ENCODE data around the gene ARHGAP12.

ARHGAP12 gene

GRCh38 chr10:31956200-31956946 lies 27.7 kb upstream of the ARHGAP12 start (continued):
- TF ChIP-seq, protein P1, sequence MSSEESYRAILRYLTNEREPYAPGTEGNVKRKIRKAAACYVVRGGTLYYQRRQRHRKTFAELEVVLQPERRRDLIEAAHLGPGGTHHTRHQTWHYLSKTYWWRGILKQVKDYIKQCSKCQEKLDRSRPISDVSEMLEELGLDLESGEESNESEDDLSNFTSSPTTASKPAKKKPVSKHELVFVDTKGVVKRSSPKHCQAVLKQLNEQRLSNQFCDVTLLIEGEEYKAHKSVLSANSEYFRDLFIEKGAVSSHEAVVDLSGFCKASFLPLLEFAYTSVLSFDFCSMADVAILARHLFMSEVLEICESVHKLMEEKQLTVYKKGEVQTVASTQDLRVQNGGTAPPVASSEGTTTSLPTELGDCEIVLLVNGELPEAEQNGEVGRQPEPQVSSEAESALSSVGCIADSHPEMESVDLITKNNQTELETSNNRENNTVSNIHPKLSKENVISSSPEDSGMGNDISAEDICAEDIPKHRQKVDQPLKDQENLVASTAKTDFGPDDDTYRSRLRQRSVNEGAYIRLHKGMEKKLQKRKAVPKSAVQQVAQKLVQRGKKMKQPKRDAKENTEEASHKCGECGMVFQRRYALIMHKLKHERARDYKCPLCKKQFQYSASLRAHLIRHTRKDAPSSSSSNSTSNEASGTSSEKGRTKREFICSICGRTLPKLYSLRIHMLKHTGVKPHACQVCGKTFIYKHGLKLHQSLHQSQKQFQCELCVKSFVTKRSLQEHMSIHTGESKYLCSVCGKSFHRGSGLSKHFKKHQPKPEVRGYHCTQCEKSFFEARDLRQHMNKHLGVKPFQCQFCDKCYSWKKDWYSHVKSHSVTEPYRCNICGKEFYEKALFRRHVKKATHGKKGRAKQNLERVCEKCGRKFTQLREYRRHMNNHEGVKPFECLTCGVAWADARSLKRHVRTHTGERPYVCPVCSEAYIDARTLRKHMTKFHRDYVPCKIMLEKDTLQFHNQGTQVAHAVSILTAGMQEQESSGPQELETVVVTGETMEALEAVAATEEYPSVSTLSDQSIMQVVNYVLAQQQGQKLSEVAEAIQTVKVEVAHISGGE (tag by site-specific recombination; conservative IDR thresholded peaks at IDR 0.05; ENCODE audit: low read depth): no peak
- no peak for TF ChIP-seq ZFP37 (tag by site-specific recombination; IDR thresholded peaks at IDR 0.05)
- TF ChIP-seq, protein P2, sequence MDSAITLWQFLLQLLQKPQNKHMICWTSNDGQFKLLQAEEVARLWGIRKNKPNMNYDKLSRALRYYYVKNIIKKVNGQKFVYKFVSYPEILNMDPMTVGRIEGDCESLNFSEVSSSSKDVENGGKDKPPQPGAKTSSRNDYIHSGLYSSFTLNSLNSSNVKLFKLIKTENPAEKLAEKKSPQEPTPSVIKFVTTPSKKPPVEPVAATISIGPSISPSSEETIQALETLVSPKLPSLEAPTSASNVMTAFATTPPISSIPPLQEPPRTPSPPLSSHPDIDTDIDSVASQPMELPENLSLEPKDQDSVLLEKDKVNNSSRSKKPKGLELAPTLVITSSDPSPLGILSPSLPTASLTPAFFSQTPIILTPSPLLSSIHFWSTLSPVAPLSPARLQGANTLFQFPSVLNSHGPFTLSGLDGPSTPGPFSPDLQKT (IDR thresholded peaks at IDR 0.05; ENCODE audit: borderline replicate concordance, low read depth, low read length): no peak
- TF ChIP-seq TRIM28 (IDR thresholded peaks at IDR 0.05; ENCODE audit: borderline replicate concordance, low read length): no peak
- TF ChIP-seq ZNF24 (tag by site-specific recombination; IDR thresholded peaks at IDR 0.05): no peak
- TF ChIP-seq ZNF366 (tag by site-specific recombination; conservative IDR thresholded peaks at IDR 0.05): no peak
- no peak for TF ChIP-seq ZNF600 (tag by site-specific recombination; IDR thresholded peaks at IDR 0.05)
- no peak for TF ChIP-seq SCRT1 (tag by site-specific recombination; IDR thresholded peaks at IDR 0.05; ENCODE audit: borderline replicate concordance)

DNA sequence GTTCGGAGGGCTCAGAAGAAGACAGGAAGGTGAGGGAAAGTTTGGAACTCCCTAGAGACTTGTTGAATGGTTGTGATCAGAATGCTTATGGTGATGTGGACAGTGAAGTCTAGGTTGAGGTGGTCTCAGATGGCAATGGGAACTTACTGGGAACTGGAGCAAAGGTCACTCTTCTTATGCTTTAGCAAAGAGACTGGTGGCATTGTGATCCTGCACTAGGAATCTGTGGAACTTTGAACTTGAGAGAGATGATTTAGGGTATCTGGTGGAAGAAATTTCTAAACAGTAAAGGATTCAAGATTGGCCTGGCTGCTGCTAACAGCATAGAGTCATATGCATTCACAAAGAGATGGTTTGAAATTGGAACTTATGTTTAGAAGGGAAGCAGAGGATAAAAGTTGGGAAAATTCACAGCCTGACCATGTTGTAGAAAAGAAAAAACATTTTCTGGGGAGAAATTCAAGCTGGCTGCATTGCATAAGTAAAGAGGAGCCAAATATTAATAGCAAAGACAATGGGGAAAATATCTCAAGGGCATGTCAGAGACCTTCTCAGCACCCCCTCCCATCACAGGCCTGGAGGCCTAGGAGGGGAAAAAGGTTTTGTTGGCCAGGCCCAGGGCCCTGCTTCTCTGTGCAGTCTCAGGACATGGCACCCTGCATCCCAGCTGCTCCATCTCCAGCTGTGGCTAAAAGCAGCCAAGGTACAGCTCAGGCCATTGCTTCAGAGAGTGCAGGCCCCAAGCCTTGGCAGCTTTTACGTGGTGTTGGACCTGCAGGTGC lies 26.0 kb upstream of the ARHGAP12 start:
- Histone ChIP-seq H3K9me3 (ENCODE audit: control insufficient read depth, insufficient read depth, low read depth, low read length) (no peaks in the 10 kb centered on the region), H3K4me1 (ENCODE audit: control insufficient read depth, insufficient read depth, low read length) (0 out of 2 replicates have a peak, but pooled peaks cover 2% of the 10 kb centered on the region), H3K27ac (ENCODE audit: extremely low read depth, low read depth, low read length) (no peak overlapping the region), H3K4me3 (ENCODE audit: low read depth, low read length) (no peak overlapping the region), H3K36me3 (ENCODE audit: control insufficient read depth in 2 of 2, insufficient read depth in 1 of 2, low read length in 2 of 2) (no peaks in the 10 kb centered on the region)
- CTCF ChIA-PET: interaction anchor here (0.7 kb wide), 1 partner anchor 195 kb away, joined by 3 read pairs; no protein-coding TSS in a partner anchor
- POLR2A ChIA-PET: no interaction called here
- TF ChIP-seq ZNF585B (tag by site-specific recombination; IDR thresholded peaks at IDR 0.05): peak; percentile 98
- TF ChIP-seq TRIM28 (IDR thresholded peaks at IDR 0.05; ENCODE audit: borderline replicate concordance, low read length): 0 out of 2 replicates have a peak, but pooled peaks have one; percentile 31
- TF ChIP-seq ZNF776 (tag by site-specific recombination; IDR thresholded peaks at IDR 0.05; ENCODE audit: borderline replicate concordance): no peak
- no peak for TF ChIP-seq ZNF596 (tag by site-specific recombination; IDR thresholded peaks at IDR 0.05)
- TF ChIP-seq ZNF658 (tag by site-specific recombination; IDR thresholded peaks at IDR 0.05): no peak
- peak; percentile 17 for TF ChIP-seq SETDB1 (IDR thresholded peaks at IDR 0.05; ENCODE audit: insufficient read length, low read length)

DNA sequence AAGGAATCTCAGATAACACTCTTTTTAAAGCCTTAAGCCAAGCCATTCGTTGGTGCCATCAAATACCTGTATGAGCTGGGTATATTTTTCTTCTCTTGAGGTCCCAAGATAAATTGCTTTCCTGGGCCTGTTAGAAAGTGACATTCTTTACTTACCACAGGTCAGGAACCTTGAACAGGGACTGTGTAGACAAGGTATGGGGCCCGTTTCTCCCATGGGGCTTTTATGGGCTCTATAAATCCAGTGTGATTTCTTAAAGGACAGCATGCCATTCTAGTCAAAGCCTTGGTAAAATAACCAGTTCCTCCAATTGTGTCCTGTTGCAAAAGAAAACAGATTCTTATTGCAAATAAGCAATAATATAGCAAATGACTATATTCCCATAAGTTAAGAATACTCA lies 24.8 kb upstream of the ARHGAP12 start:
- no peaks in the 10 kb centered on the region for H3K9me3 ChIP-seq (ENCODE audit: control insufficient read depth, insufficient read depth, low read depth, low read length)
- H3K4me1 ChIP-seq (ENCODE audit: control insufficient read depth, insufficient read depth, low read length): 0 out of 2 replicates have a peak, but pooled peaks cover 2% of the 10 kb centered on the region
- POLR2A ChIA-PET: no interaction called here
- no peaks in the 10 kb centered on the region for H3K36me3 ChIP-seq (ENCODE audit: control insufficient read depth in 2 of 2, insufficient read depth in 1 of 2, low read length in 2 of 2)
- H3K27ac ChIP-seq (ENCODE audit: extremely low read depth, low read depth, low read length): no peak overlapping the region
- no peak overlapping the region for H3K4me3 ChIP-seq (ENCODE audit: low read depth, low read length)
- CTCF ChIA-PET: interaction anchor here (1.4 kb wide), 1 partner anchor 51 kb away, joined by 6 read pairs; no protein-coding TSS in a partner anchor
- no peak for TF ChIP-seq ZNF660 (tag by site-specific recombination; IDR thresholded peaks at IDR 0.05)
- no peak for TF ChIP-seq ZNF394 (tag by site-specific recombination; IDR thresholded peaks at IDR 0.05; ENCODE audit: borderline replicate concordance)
- no peak for TF ChIP-seq ZNF513 (tag by site-specific recombination; IDR thresholded peaks at IDR 0.05)
- no peak for TF ChIP-seq ZFP41 (tag by site-specific recombination; IDR thresholded peaks at IDR 0.05; ENCODE audit: borderline replicate concordance)
- TF ChIP-seq ZNF785 (tag by site-specific recombination; IDR thresholded peaks at IDR 0.05): no peak
- no peak for TF ChIP-seq GLI4 (tag by site-specific recombination; IDR thresholded peaks at IDR 0.05)
- TF ChIP-seq, protein P3, sequence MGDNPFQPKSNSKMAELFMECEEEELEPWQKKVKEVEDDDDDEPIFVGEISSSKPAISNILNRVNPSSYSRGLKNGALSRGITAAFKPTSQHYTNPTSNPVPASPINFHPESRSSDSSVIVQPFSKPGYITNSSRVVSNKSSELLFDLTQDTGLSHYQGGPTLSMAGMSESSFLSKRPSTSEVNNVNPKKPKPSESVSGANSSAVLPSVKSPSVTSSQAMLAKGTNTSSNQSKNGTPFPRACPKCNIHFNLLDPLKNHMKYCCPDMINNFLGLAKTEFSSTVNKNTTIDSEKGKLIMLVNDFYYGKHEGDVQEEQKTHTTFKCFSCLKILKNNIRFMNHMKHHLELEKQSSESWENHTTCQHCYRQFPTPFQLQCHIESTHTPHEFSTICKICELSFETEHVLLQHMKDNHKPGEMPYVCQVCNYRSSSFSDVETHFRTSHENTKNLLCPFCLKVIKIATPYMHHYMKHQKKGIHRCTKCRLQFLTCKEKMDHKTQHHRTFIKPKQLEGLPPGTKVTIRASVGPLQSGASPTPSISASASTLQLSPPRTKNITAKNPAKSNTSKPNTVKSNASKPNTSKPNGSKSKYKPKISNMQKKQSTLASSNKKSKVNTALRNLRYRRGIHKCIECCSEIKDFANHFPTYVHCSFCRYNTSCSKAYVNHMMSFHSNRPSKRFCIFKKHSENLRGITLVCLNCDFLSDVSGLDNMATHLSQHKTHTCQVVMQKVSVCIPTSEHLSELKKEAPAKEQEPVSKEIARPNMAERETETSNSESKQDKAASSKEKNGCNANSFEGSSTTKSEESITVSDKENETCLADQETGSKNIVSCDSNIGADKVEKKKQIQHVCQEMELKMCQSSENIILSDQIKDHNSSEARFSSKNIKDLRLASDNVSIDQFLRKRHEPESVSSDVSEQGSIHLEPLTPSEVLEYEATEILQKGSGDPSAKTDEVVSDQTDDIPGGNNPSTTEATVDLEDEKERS (tag by site-specific recombination; IDR thresholded peaks at IDR 0.05): no peak
- TF ChIP-seq ZSCAN23 (tag by site-specific recombination; IDR thresholded peaks at IDR 0.05): no peak
- TF ChIP-seq ZNF48 (tag by site-specific recombination; IDR thresholded peaks at IDR 0.05): no peak
- no peak for TF ChIP-seq ZNF658 (tag by site-specific recombination; IDR thresholded peaks at IDR 0.05)
- TF ChIP-seq ZNF2 (tag by site-specific recombination; IDR thresholded peaks at IDR 0.05): no peak
